Uterus (tissue), 4 donors: Measurements from ENCODE around the gene ESPL1. TPM values are rescaled to one million over a fixed set of nuclear protein-coding genes. Genes with fewer than 3 reads are reported as not detected.
"Not testable (repeated sequence)": the region's sequence is repeated elsewhere in the genome, so short reads cannot be mapped to it uniquely, and the experiment has no call there.

Experiments used
- DNase-seq, 2 donors: peaks; one replicate each; pipeline ENCODE4 v3.0.0-alpha.2; 2019 to 2020
- H3K27ac ChIP-seq, 2 donors: fragments of 200-600 bp; sonication (generic); 1 replicate in 1 of 2; 2 replicates in 1 of 2; pipeline ENCODE4 v1.5.1; 2016 to 2018
- H3K27me3 ChIP-seq, 2 donors: fragments of 200-600 bp; sonication (generic); one replicate each; pipeline ENCODE4 v1.5.1; 2018 to 2019; ENCODE audit warnings: control low read depth in 1 of 2
- H3K36me3 ChIP-seq, 2 donors: fragments of 200-600 bp; sonication (generic); one replicate each; pipeline ENCODE4 v1.5.1; 2019; ENCODE audit warnings: control low read depth in 1 of 2
- H3K4me1 ChIP-seq, 2 donors: fragments of 200-600 bp; sonication (generic); one replicate each; pipeline ENCODE4 v1.5.1; 2018 to 2019; ENCODE audit warnings: control low read depth in 1 of 2
- H3K4me3 ChIP-seq, 2 donors: fragments of 200-600 bp; sonication (generic); 1 replicate in 1 of 2; 2 replicates in 1 of 2; pipeline ENCODE4 v1.5.1; 2018 to 2019; ENCODE audit warnings: mild to moderate bottlenecking in 1 of 2
- H3K9me3 ChIP-seq, 2 donors: fragments of 200-600 bp; sonication (generic); one replicate each; pipeline ENCODE4 v1.5.1; 2019; ENCODE audit warnings: control low read depth in 1 of 2
- CTCF ChIP-seq, 4 experiments: fragments of 200-600 bp in 2 of 4; fragments of 450-650 bp in 2 of 4; sonication (generic) in 2 of 4; IDR thresholded peaks; one replicate each; pipeline ENCODE4 v1.5.1; 2016 to 2019; ENCODE audit warnings: antibody characterized with exemption in 4 of 4, mild to moderate bottlenecking in 2 of 4, moderate library complexity in 1 of 4
- POLR2A ChIP-seq, 2 donors: fragments of 450-650 bp; IDR thresholded peaks; one replicate each; pipeline ENCODE4 v1.6.1; 2016; ENCODE audit warnings: antibody characterized with exemption in 2 of 2, mild to moderate bottlenecking in 1 of 2, moderate library complexity in 1 of 2
- intact Hi-C: fragments of 100-400 bp; cut with DNase I; formaldehyde crosslinking; loops from one replicate; pipeline ENCODE4 v1.15.1; 2023; ENCODE audit warnings: low total_unique reads
- total RNA-seq, 4 donors: library from RNA; depleted of rRNA in 3 of 4; stranded (reverse); fragments of >200 nt in 3 of 4; gene quantifications; one replicate each; pipeline versions ENCODE4 v1.1.0 to v1.2.4, GENCODE V29; 2014 to 2023
- donor health status: DM: yes; HTN: yes; CAD: no.

The ESPL1 gene
- total RNA-seq, 4 donors from 2014 or later = 0.12 to 4.5 TPM; not detected in 2

- Histone ChIP-seq H3K27me3 (no peaks in the 10 kb centered on the region), H3K27ac (no peak overlapping the region), H3K4me1 (no peaks in the 10 kb centered on the region), H3K4me3 (no peak overlapping the region), H3K36me3 (no peaks in the 10 kb centered on the region), H3K9me3 (no peaks in the 10 kb centered on the region)
- TF ChIP-seq POLR2A (IDR thresholded peaks at IDR 0.05) (no peak), CTCF (IDR thresholded peaks at IDR 0.05) (no peak)
- DNase-seq = no peak
- intact Hi-C loops = no loop called here
Observed at GRCh38 chr12:53328043-53328435, 59.9 kb downstream of the ESPL1 start.

DNA sequence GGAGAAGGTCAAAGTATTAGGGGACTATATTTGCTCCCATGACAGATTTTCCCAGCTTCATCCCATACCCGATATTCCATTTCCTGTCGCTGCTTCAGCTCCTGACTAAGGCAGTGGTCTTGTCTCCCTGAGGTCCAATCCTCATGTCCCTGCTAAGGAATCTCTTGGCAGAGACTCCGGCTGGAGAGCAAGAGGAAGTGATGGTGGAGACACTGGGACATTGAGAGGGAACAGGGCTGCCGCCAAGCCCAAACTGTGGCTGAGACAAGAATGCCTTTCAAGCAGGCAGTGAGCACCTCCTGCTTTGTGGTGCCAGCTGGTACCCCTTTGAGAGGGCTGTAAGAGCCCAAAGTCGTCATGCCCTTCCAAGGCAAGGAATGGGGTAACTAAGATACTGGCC is 62.6 kb downstream of the ESPL1 start:
- Histone ChIP-seq H3K9me3 (no peaks in the 10 kb centered on the region), H3K4me1 (no peaks in the 10 kb centered on the region), H3K27me3 (no peaks in the 10 kb centered on the region), H3K27ac (no peak overlapping the region), H3K4me3 (no peak overlapping the region), H3K36me3 (no peaks in the 10 kb centered on the region)
- intact Hi-C loops = no loop called here
- TF ChIP-seq CTCF (IDR thresholded peaks at IDR 0.05) (no peak), POLR2A (IDR thresholded peaks at IDR 0.05) (no peak)
- DNase-seq = no peak

DNA sequence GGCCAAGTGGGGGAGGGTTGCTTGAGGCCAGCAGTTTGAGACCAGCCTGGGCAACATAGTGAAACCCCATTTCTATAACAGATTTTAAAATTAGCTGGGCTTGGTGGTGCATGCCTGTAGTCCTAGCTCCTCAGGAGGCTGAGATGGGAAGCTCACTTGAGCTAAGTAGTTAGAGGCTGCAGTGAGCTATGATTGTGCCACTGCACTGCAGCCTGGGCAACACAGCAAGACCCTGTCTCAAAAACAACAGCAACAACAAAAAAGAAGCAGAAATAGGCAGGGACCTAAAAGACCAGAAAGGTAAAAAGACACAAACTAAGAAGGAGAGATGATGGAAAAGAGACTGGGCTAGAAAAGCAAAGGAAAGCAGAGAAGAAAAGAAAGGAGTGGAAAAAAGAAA is 64.2 kb downstream of the ESPL1 start:
- H3K4me1 ChIP-seq, intact Hi-C loops, H3K36me3 ChIP-seq, DNase-seq, H3K9me3 ChIP-seq, H3K27me3 ChIP-seq, H3K27ac ChIP-seq, H3K4me3 ChIP-seq: not testable (repeated sequence)

DNA sequence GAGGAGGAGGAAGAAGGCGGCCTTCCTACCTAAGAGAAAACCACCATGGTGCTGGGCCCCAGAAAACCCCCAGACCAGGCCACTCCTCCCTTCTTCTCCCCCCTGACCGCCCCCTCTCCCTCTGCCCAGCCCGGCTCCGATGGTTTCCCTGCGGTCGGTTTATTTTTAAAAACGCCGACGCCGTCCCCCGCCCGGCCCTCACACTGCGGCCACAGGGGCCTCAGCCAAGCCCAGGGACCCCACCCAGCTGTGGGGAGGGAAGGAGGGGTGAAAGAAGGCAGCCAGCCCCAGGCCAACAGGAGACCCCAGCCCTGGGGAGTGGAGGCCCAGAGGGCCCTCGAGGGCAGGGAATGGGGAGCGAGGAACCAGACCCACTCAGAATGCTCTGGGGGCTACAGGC is 64.6 kb downstream of the ESPL1 start:
- Histone ChIP-seq H3K4me1 (no peaks in the 10 kb centered on the region), H3K36me3 (no peaks in the 10 kb centered on the region), H3K27me3 (no peaks in the 10 kb centered on the region), H3K9me3 (no peaks in the 10 kb centered on the region), H3K27ac (no peak overlapping the region), H3K4me3 (no peak overlapping the region)
- intact Hi-C loops = no loop called here
- no peak for DNase-seq
- no peak for TF ChIP-seq POLR2A (IDR thresholded peaks at IDR 0.05)
- no peak for TF ChIP-seq CTCF (IDR thresholded peaks at IDR 0.05)

DNA sequence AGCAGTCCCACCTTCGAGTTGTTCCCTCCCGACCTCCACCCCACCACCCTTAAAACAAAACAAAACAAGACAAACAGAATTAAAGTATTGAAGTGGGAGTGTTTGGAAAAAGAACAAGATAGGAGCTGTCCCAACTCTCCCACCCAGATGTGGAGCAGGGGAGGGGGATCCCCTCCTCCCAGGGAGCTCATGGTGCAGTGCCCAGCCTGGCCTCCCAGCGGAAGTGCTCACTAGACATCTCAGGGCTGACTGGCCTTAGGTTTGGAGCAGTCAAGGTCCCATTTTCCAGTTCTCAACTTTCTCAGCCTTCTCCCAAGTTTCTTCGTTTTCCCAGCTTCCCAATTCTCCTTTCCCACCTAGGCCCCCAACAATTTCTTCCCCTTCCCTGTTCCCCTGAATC is 65.2 kb downstream of the ESPL1 start:
- Histone ChIP-seq H3K27me3 (no peaks in the 10 kb centered on the region), H3K4me1 (no peaks in the 10 kb centered on the region), H3K36me3 (no peaks in the 10 kb centered on the region), H3K9me3 (no peaks in the 10 kb centered on the region), H3K4me3 (no peak overlapping the region), H3K27ac (no peak overlapping the region)
- no peak for DNase-seq
- intact Hi-C loops = no loop called here
- no peak for TF ChIP-seq CTCF (IDR thresholded peaks at IDR 0.05)

GRCh38 chr12:53333845-53334244 is 65.7 kb downstream of the ESPL1 start:
- H3K9me3 ChIP-seq = no peaks in the 10 kb centered on the region
- TF ChIP-seq POLR2A (IDR thresholded peaks at IDR 0.05) (no peak), CTCF (IDR thresholded peaks at IDR 0.05) (no peak)
- no peaks in the 10 kb centered on the region for H3K27me3 ChIP-seq
- H3K27ac ChIP-seq = no peak overlapping the region
- no peaks in the 10 kb centered on the region for H3K36me3 ChIP-seq
- no peak overlapping the region for H3K4me3 ChIP-seq
- no peak for DNase-seq
- no peaks in the 10 kb centered on the region for H3K4me1 ChIP-seq
- intact Hi-C loops = no loop called here
